Subcutaneous abdominal adipose tissue (tissue), 5 donors: ENCODE measurements around the gene ABCC8.
A peak's percentile ranks its signal among the peaks of the same experiment; 100 is the strongest.

Source experiments
- H3K27ac ChIP-seq: one replicate; pipeline ENCODE4 v1.7.0; 2013; ENCODE audit warnings: low read depth, mild to moderate bottlenecking, inconsistent platforms, low read length, moderate library complexity
- H3K27me3 ChIP-seq, 5 donors: one replicate each; pipeline ENCODE4 v1.7.0; 2013; ENCODE audit warnings: low read length in 5 of 5, inconsistent platforms in 1 of 5; ENCODE audit not compliant: control insufficient read depth in 5 of 5, insufficient read depth in 4 of 5
- H3K36me3 ChIP-seq, 5 donors: one replicate each; pipeline ENCODE4 v1.7.0; 2013; ENCODE audit warnings: low read length in 5 of 5; ENCODE audit not compliant: control insufficient read depth in 5 of 5, insufficient read depth in 5 of 5
- H3K4me1 ChIP-seq, 5 donors: one replicate each; pipeline ENCODE4 v1.7.0; 2013; ENCODE audit warnings: low read length in 5 of 5, mild to moderate bottlenecking in 3 of 5, moderate library complexity in 1 of 5; ENCODE audit not compliant: control insufficient read depth in 5 of 5, insufficient read depth in 5 of 5
- H3K4me3 ChIP-seq, 5 donors: one replicate each; pipeline ENCODE4 v1.7.0; 2013; ENCODE audit warnings: low read length in 5 of 5, low read depth in 1 of 5
- H3K9ac ChIP-seq, 5 donors: one replicate each; pipeline ENCODE4 v1.7.0; 2013; ENCODE audit warnings: low read length in 5 of 5, mild to moderate bottlenecking in 4 of 5, moderate library complexity in 3 of 5
- H3K9me3 ChIP-seq, 5 donors: one replicate each; pipeline ENCODE4 v1.7.0; 2013; ENCODE audit warnings: low read length in 5 of 5; ENCODE audit not compliant: control insufficient read depth in 5 of 5
- donor health status: healthy.
- donor health status: healthy.
- donor health status: healthy.
- donor health status: healthy.
- donor health status: healthy.

Gene ABCC8

GRCh38 chr11:17476317-17477083 is at the start of gene ABCC8:
Gene ABCC8, minus strand, starts transcription at chr11:17476845. Its CDS starts 69 bp downstream, at chr11:17476776.
- H3K36me3 ChIP-seq = no peaks in the 10 kb centered on the region
- H3K4me1 ChIP-seq = peaks cover 0 to 15% (median 11%) of the 10 kb centered on the region in 5 donors
- no peak within 1 kb of the TSS for H3K9ac ChIP-seq
- H3K4me3 ChIP-seq = peak within 1 kb of the TSS in 4 of 5 donors; percentile 6 to 56 (median 34)
- no peak within 1 kb of the TSS for H3K27ac ChIP-seq
- peaks cover 0 to 1% (median 0%) of the 10 kb centered on the region in 5 donors for H3K9me3 ChIP-seq
- peaks cover 22 to 56% (median 50%) of the 10 kb centered on the region in 5 donors for H3K27me3 ChIP-seq

GRCh38 chr11:17526326-17526725 is 49.7 kb upstream of the ABCC8 start:
- Histone ChIP-seq H3K27ac (no peak overlapping the region), H3K9ac (no peak overlapping the region)

GRCh38 chr11:17525570-17525969 is 48.9 kb upstream of the ABCC8 start:
- Histone ChIP-seq H3K36me3 (no peaks in the 10 kb centered on the region), H3K27me3 (peaks cover 2 to 19% (median 7%) of the 10 kb centered on the region in 5 donors), H3K27ac (no peak overlapping the region), H3K4me1 (peaks cover 2 to 12% (median 4%) of the 10 kb centered on the region in 5 donors), H3K9me3 (no peaks in the 10 kb centered on the region), H3K4me3 (no peak overlapping the region), H3K9ac (no peak overlapping the region)

More at GRCh38 chr11:17526326-17526725, 49.7 kb upstream of the ABCC8 start:
- Histone ChIP-seq H3K4me3 (no peak overlapping the region), H3K4me1 (peaks cover 2 to 12% (median 4%) of the 10 kb centered on the region in 5 donors), H3K9me3 (no peaks in the 10 kb centered on the region), H3K27me3 (peaks cover 2 to 21% (median 10%) of the 10 kb centered on the region in 5 donors), H3K36me3 (no peaks in the 10 kb centered on the region)

- Histone ChIP-seq H3K4me1 (peaks cover 2 to 12% (median 4%) of the 10 kb centered on the region in 5 donors), H3K9me3 (no peaks in the 10 kb centered on the region), H3K9ac (no peak overlapping the region), H3K4me3 (no peak overlapping the region), H3K27me3 (peaks cover 2 to 15% (median 9%) of the 10 kb centered on the region in 5 donors), H3K36me3 (no peaks in the 10 kb centered on the region), H3K27ac (no peak overlapping the region)
Measured at GRCh38 chr11:17524221-17524620, 47.6 kb upstream of the ABCC8 start.

GRCh38 chr11:17522655-17523054 is 46.0 kb upstream of the ABCC8 start:
- no peaks in the 10 kb centered on the region for H3K36me3 ChIP-seq
- H3K27me3 ChIP-seq = peaks cover 0 to 15% (median 3%) of the 10 kb centered on the region in 5 donors
- no peak overlapping the region for H3K9ac ChIP-seq
- H3K27ac ChIP-seq = no peak overlapping the region
- H3K9me3 ChIP-seq = no peaks in the 10 kb centered on the region
- no peak overlapping the region for H3K4me3 ChIP-seq
- H3K4me1 ChIP-seq = peaks cover 0 to 4% (median 0%) of the 10 kb centered on the region in 5 donors

GRCh38 chr11:17521106-17521900 is 44.7 kb upstream of the ABCC8 start:
- Histone ChIP-seq H3K27me3 (peaks cover 0 to 13% (median 4%) of the 10 kb centered on the region in 5 donors), H3K4me1 (peaks cover 0 to 2% (median 0%) of the 10 kb centered on the region in 5 donors), H3K36me3 (no peaks in the 10 kb centered on the region), H3K27ac (no peak overlapping the region), H3K9me3 (no peaks in the 10 kb centered on the region), H3K9ac (no peak overlapping the region), H3K4me3 (no peak overlapping the region)

GRCh38 chr11:17519061-17519885 is 42.6 kb upstream of the ABCC8 start:
- Histone ChIP-seq H3K27me3 (peaks cover 0 to 11% (median 2%) of the 10 kb centered on the region in 5 donors), H3K9me3 (no peaks in the 10 kb centered on the region), H3K4me1 (no peaks in the 10 kb centered on the region), H3K27ac (no peak overlapping the region), H3K36me3 (no peaks in the 10 kb centered on the region), H3K9ac (no peak overlapping the region), H3K4me3 (no peak overlapping the region)

- H3K9me3 ChIP-seq = no peaks in the 10 kb centered on the region
Measured at GRCh38 chr11:17518366-17518765, 41.7 kb upstream of the ABCC8 start.

GRCh38 chr11:17517186-17517585 is 40.5 kb upstream of the ABCC8 start:
- Histone ChIP-seq H3K36me3 (no peaks in the 10 kb centered on the region), H3K4me1 (no peaks in the 10 kb centered on the region), H3K9me3 (no peaks in the 10 kb centered on the region), H3K9ac (no peak overlapping the region), H3K27me3 (peaks cover 0 to 14% (median 2%) of the 10 kb centered on the region in 5 donors), H3K27ac (no peak overlapping the region), H3K4me3 (no peak overlapping the region)

More at GRCh38 chr11:17518366-17518765, 41.7 kb upstream of the ABCC8 start:
- H3K4me1 ChIP-seq = no peaks in the 10 kb centered on the region
- no peak overlapping the region for H3K27ac ChIP-seq
- H3K36me3 ChIP-seq = no peaks in the 10 kb centered on the region
- no peak overlapping the region for H3K4me3 ChIP-seq
- H3K27me3 ChIP-seq = peaks cover 0 to 11% (median 2%) of the 10 kb centered on the region in 5 donors
- H3K9ac ChIP-seq = no peak overlapping the region
